IPS DF 4.7 (cell line): ENCODE data around the gene RBP5.

ENCODE experiments used
- DNase-seq: peaks from one replicate; pipeline ENCODE4 v3.0.0-alpha.2; 2013; ENCODE audit warnings: low spot score; ENCODE audit errors: extremely low read depth

RBP5 gene

DNA sequence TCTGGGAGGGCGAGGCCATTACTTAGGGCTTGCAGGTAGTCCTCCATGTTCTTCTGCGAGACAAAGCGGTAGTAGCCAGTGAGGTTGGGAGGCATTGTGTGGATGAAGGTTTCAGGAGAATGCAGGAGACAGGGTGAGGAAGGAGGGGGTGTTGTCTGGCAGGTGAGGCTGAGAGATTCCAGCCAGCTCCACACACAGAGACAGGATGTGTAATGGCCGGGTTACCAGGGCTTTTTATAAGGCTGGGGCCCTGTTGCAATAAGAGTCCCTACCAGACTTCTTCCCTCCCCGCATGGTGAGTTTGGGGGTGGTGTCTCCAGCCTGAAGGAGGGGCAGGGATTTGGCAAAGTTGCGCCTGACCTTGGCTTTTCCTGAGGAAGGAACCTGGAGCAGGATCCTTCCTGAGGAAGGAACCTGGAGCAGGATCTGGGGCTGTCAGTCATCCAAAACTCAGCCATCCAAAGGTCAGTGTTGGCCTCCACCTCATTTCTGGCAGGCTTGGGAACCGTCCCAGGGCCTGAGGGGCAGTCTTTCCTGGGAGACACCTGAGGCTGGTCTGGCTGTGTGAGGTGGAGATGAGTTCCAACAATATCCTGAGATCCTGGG lies at the start of gene RBP5:
RBP5 (minus strand) TSS at position 209 of the 606 bp plus-strand sequence; CDS start at position 95, 114 bp downstream.
- no peak for DNase-seq

- DNase-seq: no peak
These were observed 49.8 kb upstream of the RBP5 start for GRCh38 chr12:7178481-7178880.

DNA sequence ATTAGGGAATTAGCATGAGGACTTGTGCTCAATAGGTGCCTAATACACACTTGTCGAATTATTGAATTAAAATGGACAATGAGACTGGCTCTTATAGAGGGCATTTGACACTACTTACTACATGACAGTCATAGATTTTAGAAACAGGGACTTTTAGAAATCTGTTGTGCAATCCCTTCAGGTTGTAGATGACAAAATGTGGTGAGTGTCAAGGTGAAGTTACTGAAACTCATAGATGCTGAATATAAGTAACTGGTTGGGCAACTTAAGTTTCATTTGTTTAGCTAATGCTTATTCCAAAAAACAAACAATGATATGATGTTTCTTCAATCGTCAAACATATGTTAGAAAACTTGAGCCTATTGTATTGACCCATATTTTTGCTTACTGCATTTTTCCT lies 47.9 kb upstream of the RBP5 start:
- no peak for DNase-seq

GRCh38 chr12:7175493-7175892 lies 46.8 kb upstream of the RBP5 start:
- DNase-seq: no peak

DNA sequence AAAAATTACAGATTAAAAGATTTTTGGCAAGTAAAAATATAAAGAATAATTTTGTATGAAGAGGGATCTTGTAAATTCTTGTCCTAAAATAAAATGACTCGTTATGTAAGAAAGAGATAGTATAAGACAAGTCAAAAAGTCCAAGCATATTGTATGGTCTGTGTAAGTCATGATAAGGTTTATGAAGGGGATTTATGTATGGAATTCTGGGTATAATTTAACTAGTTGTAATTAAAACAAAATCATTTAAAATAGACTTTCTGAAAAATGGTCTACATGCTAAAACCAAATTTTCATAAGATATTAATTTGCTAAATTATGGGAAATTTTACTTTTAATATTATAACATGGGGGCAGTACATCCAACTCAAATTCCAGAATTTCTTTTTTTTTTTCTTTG lies 43.2 kb upstream of the RBP5 start:
- no peak for DNase-seq

DNA sequence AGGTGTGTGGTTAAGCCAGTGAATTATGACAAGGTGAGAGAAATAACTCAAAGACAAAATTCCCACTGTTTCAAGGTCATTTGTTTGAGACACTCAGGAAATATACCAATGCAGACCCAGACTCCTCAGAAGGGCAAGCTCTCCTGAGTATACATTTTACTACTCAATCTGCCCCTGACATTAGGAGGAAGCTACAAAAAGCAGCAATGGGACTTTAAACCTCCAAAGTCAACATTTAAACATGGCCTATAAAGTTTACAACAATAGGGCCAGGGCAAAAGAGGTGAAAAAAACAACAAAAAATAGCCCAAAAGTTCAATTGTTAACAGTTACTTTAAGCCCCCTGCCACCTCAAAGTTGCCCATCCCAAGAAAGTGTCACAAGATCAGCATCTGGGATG lies 41.3 kb upstream of the RBP5 start:
- no peak for DNase-seq

DNA sequence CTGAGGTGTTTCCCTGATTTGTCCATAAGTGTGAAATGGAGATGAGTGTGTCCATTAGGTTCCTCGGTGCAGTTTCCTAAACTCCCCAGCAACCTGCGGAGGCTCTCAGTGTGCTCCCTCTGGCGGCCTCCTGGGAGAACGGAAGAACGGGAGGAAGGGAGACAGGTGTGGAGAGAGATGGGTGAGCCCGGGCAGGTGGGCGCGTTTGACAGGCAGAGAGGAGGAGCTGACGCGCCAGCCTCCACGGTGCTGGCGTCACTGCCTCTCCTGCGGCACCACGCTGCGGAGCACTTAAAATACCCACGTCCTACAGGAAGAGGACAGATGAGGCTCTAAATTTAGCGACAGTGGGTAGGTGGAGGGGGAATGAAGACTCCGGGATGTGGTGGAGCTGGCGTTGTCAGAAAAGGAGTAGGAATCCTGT lies 34.0 kb upstream of the RBP5 start:
- DNase-seq: peak; percentile 56

- DNase-seq: no peak
These were observed 33.1 kb upstream of the RBP5 start for GRCh38 chr12:7161811-7162210.

GRCh38 chr12:7161327-7161726 lies 32.6 kb upstream of the RBP5 start:
- DNase-seq: no peak

DNA sequence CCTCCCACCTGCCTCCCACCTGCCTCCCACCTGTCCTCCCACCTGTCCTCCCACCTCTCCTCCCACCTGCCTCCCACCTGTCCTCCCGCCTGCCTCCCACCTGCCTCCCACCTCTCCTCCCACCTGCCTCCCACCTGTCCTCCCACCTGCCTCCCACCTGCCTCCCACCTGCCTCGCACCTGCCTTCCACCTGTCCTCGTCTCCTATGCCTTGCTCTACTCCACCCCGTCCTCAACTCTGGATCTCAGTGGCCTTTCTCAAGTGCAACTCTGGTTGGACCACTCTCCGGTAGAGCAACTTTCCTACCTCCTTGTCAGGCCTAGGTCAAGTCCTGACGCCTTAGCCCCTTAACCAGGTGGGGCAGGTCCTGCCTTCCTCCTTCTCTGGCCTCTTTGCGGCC lies 31.5 kb upstream of the RBP5 start:
- no peak for DNase-seq

DNA sequence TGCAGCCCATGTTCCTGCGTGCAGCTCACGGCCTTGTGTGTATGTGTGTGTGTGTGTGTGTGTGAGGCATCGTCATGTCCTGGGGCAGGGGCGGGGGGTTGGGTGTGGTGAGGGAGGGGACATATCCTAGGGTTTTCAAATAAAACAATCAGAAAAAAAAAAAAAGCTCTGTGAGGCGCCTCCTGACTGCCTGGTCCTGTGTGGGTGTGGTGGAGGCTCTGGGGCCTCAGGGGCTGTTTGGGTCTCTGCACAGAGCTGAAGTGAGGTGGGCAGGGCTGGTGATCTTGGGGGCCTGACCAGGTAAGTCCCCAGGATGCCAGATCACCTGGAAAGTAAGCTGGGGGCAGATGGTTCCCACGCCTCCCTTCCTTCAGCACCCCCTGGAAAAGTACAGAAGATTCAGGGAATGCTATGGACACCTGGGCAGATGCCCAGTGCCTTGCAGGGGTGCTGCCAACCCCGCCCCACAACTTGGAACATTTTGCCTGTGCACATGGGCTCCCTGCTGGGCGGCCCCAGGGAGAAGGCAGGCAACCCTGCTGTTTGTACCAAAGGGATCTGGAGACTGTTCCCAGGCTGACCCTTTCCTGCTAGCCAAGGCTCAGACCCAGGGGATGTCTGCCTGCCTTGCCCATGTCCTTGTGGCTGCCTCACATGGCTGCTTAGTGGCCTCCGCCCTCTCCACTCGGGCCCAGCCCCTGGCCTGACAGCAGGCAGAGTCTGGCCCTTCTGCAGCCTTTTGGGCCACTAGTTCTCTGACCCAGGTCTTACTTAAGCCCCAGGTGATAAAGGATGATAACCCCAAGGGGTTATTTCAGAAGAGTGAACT lies 30.3 kb upstream of the RBP5 start:
- DNase-seq: no peak

DNA sequence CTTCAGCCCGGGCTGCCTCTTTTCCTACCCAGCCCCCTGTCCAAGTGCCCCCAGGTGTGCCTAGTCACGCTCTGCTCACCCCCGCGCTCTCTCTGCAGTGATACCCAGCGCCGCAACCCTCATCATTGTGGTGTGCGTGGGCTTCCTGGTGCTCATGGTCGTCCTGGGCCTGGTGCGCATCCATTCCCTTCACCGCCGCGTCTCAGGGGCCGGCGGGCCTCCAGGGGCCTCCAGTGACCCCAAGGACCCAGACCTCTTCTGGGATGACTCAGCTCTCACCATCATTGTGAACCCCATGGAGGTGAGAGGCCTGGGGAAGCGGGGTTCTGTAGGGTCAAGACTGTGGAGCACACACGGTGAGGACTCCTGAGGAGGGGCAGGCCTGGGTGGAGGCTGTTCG lies 28.7 kb upstream of the RBP5 start:
- DNase-seq: no peak

DNA sequence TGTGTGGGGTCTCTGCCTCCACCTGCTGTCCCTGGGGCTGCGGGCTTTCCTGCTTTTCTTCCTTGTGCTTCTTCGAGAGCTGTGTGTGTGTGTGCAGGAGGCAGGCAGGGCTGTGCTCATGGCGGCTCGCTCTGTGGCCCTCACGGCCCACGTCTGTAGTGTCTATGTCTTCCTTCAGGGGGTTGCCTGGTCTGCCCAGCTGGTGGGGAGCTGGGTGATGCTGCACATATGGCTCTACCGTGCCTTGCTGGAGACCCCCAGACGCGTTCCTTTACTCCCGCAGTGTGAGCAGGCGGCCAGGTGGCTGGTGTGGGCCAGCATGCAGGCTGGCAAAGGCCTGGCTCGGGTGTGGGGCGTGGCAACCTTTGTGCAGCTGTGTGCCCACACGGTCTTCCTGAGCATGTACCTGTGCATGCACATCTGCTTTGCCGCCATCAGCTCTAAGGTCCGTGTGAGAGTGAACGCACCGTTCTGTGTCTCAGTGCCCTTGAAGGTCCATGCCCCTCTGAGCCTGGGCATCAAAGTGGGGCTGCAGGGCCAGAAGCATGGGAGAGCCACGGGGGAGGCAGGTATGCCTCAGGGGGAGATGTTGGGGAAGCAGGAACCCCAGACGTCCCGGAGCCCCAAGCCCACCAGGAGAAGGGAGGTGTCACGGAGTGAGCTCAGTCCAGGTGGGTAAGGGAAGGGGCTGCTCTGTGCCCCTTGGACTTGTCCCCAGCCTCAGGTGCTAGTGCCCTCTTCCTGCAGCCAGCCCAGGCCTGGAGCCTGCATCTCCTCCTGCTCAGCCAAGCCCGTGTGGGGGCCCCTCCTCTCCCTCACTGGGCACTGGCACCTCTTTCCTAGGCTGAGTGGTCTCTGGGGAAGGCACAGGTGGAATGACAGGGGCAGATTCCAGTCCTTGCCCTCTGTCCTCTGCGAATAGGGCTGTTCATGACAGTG lies 27.8 kb upstream of the RBP5 start:
- no peak for DNase-seq

DNA sequence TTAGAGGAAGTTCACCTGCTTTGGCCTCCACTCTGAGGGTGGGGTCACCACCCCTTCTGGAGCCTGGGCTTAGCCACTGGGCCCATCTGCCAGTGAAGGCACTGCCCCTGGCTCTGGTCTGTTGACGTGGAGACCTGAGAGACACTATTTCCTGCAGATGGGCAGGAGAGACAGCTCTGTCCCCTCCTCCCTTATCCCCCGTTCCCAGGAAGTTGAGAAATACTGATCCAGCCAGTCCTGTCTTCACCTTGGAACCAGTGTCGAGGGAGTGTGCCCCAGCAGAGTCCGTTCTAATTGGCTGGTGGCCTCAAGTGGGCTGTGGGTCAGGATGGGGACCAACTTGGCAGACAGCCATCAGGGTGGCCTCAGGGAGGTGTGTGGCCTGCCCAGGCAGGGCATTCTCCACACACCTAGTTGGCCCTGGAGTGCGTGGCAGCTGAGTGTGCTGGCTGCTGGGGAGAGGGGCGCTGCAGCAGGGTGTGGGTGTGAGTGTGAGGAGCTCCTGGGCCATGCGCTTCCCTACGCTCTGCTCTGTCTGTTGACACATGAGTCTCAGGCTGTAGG lies 26.9 kb upstream of the RBP5 start:
- no peak for DNase-seq

- DNase-seq: no peak
These were observed 26.3 kb upstream of the RBP5 start for GRCh38 chr12:7154901-7155470.

DNA sequence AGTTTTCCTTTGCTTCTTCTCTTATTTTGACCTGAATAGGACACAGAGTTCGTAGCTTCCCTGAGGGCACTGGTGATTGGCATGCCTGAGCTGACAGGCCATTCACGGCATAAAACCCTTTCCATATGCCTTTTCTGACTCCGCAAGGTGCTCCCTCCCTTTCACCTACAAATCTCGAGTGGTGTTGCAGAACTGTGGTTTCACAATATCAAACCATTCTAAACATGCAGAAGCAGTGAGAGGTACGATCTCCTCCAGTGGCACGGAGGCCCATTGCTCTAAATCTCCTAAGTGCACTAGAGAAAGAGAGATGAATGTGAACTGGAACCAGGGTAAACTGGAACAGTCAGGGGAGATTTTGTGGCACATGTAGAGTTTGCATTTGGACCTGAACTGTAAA lies 25.4 kb upstream of the RBP5 start:
- no peak for DNase-seq

DNA sequence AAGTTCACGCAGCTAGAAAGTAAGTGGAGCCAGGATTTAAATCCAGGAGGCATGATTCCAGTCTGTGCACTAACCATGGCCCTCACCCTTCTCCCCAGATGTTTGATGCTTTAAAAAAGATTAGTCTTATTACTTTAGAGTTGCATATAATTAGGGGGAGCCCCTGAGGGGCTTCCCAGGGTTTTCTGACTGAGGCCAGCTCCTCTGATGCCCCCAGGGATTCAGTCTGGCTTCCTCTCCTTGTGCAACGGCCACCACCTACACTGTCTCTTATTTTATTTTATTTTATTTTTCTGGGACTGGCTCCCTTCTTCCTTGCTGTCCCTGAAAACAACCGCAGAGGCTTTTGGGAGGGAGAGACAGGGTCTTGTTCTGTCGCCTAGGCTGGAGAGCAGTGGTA lies 24.1 kb upstream of the RBP5 start:
- no peak for DNase-seq

- DNase-seq: no peak
These were observed 22.8 kb upstream of the RBP5 start for GRCh38 chr12:7151532-7151931.

GRCh38 chr12:7150841-7151240 lies 22.2 kb upstream of the RBP5 start:
- no peak for DNase-seq

DNA sequence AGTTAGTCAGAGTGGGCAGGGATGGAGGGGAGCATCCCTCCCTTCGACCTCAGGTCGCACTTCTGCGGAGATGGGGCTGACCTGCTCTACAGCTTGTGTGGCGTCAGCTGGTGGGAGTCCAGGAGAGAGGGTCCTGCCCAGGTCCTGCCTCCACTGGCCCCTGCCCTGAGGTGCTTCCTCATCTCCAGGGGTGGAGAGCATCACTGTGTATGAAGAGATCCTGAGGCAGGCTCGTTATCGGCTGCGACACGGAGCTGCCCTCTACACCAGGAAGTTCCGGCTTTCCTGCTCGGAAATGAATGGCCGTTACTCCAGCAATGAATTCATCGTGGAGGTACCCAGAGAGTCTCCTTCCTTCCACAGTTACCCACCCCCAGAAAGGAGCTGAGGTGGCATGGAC lies 21.7 kb upstream of the RBP5 start:
- no peak for DNase-seq

DNA sequence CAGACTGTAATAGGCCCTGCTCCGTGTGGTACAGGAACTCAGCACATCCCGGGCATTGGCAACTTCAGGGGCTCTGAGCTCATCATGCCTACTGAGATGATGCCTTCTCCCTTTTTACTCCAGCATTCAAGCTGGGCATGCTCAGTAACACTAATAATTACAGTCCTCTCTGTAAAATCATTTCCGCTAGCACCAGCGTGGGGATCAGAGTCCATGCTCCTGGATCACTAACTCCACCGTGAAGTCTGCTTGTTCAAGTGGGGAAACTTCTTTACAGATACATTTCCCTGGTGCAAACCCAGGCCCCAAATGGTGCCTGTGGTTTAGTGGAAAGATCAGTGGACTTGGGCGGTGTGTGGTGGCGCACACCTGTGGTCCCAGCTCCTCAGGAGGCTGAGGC lies 18.2 kb upstream of the RBP5 start:
- no peak for DNase-seq
